SK-N-SH (cell line): ENCODE measurements around the gene GATAD2B. TPM values are rescaled to one million over a fixed set of nuclear protein-coding genes. Genes with fewer than 3 reads are reported as not detected.

ENCODE experiments used
- CTCF ChIA-PET: fragments of 300-600, 350-600 bp; formaldehyde crosslinking; extraction: SDS; loops from one replicate; lab custom pipeline; 2021; lab: Yijun Ruan, JAX
- POLR2A ChIA-PET: fragments of 350-600 bp; sonication (Branson Sonifier 250); formaldehyde crosslinking; extraction: SDS; loops from one replicate; lab custom pipeline; 2020; ENCODE audit warnings: antibody characterized with exemption, inconsistent platforms; lab: Yijun Ruan, JAX
- DNase-seq: peaks from one replicate; pipeline ENCODE4 v3.0.0; 2012
- H2AFZ ChIP-seq: fragments of 200-600 bp; sonication (generic); 2 replicates; pipeline ENCODE4 v1.8.1; 2016; ENCODE audit warnings: antibody characterized with exemption, mild to moderate bottlenecking, low read depth
- H3F3A ChIP-seq: fragments of 200-600 bp; sonication (generic); replicated peaks from 2 replicates; pipeline ENCODE3; 2016; ENCODE audit warnings: antibody characterized with exemption, mild to moderate bottlenecking; ENCODE audit not compliant: insufficient read depth
- H3K27ac ChIP-seq, 2 experiments: fragments of 200-500 bp in 1 of 2; fragments of 200-600 bp in 1 of 2; sonication (Bioruptor generic) in 1 of 2; sonication (generic), shearing (Covaris generic) in 1 of 2; 2 replicates each; pipeline versions ENCODE4 v1.5.1 to v1.6.1; 2014 to 2016; ENCODE audit warnings: low read depth in 2 of 2, inconsistent platforms in 1 of 2, low read length in 1 of 2, mild to moderate bottlenecking in 1 of 2, mixed read lengths in 1 of 2
- H3K27me3 ChIP-seq: fragments of 200-600 bp; sonication (generic), shearing (Covaris generic); 2 replicates; pipeline ENCODE4 v1.6.1; 2016; ENCODE audit warnings: mixed run types; ENCODE audit not compliant: insufficient read depth
- H3K36me3 ChIP-seq, 2 experiments: fragments of 200-500 bp in 1 of 2; fragments of 200-600 bp in 1 of 2; sonication (Bioruptor generic) in 1 of 2; sonication (generic) in 1 of 2; replicated peaks in 1 of 2; 2 replicates each; pipeline versions ENCODE3 to v1.5.1; 2014 to 2016; ENCODE audit warnings: low read length in 1 of 2, mild to moderate bottlenecking in 1 of 2; ENCODE audit not compliant: insufficient read depth in 2 of 2, control insufficient read depth in 1 of 2
- H3K4me1 ChIP-seq, 2 experiments: fragments of 200-500 bp in 1 of 2; fragments of 200-600 bp in 1 of 2; sonication (Bioruptor generic) in 1 of 2; sonication (generic), shearing (Covaris generic) in 1 of 2; 2 replicates each; pipeline versions ENCODE4 v1.5.1 to v1.6.1; 2014 to 2016; ENCODE audit warnings: low read depth in 1 of 2, low read length in 1 of 2, mixed run types in 1 of 2; ENCODE audit not compliant: insufficient read depth in 2 of 2, control insufficient read depth in 1 of 2
- H3K4me2 ChIP-seq: fragments of 200-600 bp; sonication (generic), shearing (Covaris generic); 2 replicates; pipeline ENCODE4 v1.6.1; 2017; ENCODE audit warnings: mixed run types
- H3K4me3 ChIP-seq, 2 experiments: fragments of 200-500 bp in 1 of 2; fragments of 200-600 bp in 1 of 2; sonication (Bioruptor generic) in 1 of 2; sonication (generic), shearing (Covaris generic) in 1 of 2; 2 replicates each; pipeline versions ENCODE4 v1.5.1 to v1.8.1; 2014 to 2016; ENCODE audit warnings: low read depth in 2 of 2, inconsistent platforms in 1 of 2, low read length in 1 of 2, mild to moderate bottlenecking in 1 of 2, mixed read lengths in 1 of 2, moderate library complexity in 1 of 2
- H3K79me2 ChIP-seq: fragments of 200-600 bp; sonication (generic); 2 replicates; pipeline ENCODE4 v1.8.1; 2017; ENCODE audit warnings: mild to moderate bottlenecking; ENCODE audit not compliant: insufficient read depth
- H3K9ac ChIP-seq: fragments of 200-600 bp; sonication (generic); 2 replicates; pipeline ENCODE4 v1.6.1; 2017; ENCODE audit warnings: mixed run types
- H3K9me2 ChIP-seq: fragments of 200-600 bp; sonication (generic); 2 replicates; pipeline ENCODE4 v1.6.1; 2017; ENCODE audit warnings: mixed run types
- H3K9me3 ChIP-seq: fragments of 200-600 bp; sonication (generic); 2 replicates; pipeline ENCODE4 v1.6.1; 2017; ENCODE audit warnings: mixed run types, mild to moderate bottlenecking, moderate library complexity
- H4K20me1 ChIP-seq: fragments of 200-600 bp; sonication (generic); 2 replicates; pipeline ENCODE4 v1.6.1; 2017; ENCODE audit warnings: mild to moderate bottlenecking, mixed run types; ENCODE audit not compliant: insufficient read depth
- FOSL2 ChIP-seq: IDR thresholded peaks from 2 replicates; pipeline ENCODE4 v1.4.0; 2012; ENCODE audit warnings: low read depth, mild to moderate bottlenecking, moderate library complexity, borderline replicate concordance
- GATA2 ChIP-seq: sonication (generic); formaldehyde crosslinking; IDR thresholded peaks from 2 replicates; pipeline ENCODE4 v1.5.0; 2020; ENCODE audit warnings: mild to moderate bottlenecking, missing genetic modification reagents
- MXI1 ChIP-seq: IDR thresholded peaks from 2 replicates; pipeline ENCODE4 v1.6.1; 2012; ENCODE audit warnings: mild to moderate bottlenecking, low read depth, low read length, improper control_type of control experiment
- POLR2AphosphoS5 ChIP-seq: IDR thresholded peaks from 2 replicates; pipeline ENCODE4 v1.6.1; 2012; ENCODE audit warnings: low read depth, low read length
- RAD21 ChIP-seq: IDR thresholded peaks from 2 replicates; pipeline ENCODE4 v1.6.1; 2012; ENCODE audit warnings: mild to moderate bottlenecking, low read length
- WGBS: methylation state at CpG from one replicate; pipeline ENCODE4 v1.1.6; 2017; ENCODE audit warnings: low lambda C conversion rate; 5-methylcytosine and 5-hydroxymethylcytosine counted together
- polyA plus RNA-seq, 3 experiments: library from polyadenylated mRNA; depleted of rRNA; stranded (reverse); fragments of >200 nt; gene quantifications; 2 replicates each; pipeline ENCODE4 v1.2.3, GENCODE V29; 2012
- TF ChIP-seq, protein P1 (sequence below): IDR thresholded peaks from 2 replicates; pipeline ENCODE4 v1.4.0; 2012; ENCODE audit warnings: low read depth, borderline replicate concordance
- TF ChIP-seq, protein P2 (sequence below): fragments of 150-350 bp; IDR thresholded peaks from 2 replicates; pipeline ENCODE4 v1.6.1; 2017; ENCODE audit warnings: antibody characterized with exemption, low read length, low read depth, borderline replicate concordance

GATAD2B gene
- polyA plus RNA-seq, 1 of the 3 experiments (the other 2 are of a cell fraction) = 2.8 TPM

DNA sequence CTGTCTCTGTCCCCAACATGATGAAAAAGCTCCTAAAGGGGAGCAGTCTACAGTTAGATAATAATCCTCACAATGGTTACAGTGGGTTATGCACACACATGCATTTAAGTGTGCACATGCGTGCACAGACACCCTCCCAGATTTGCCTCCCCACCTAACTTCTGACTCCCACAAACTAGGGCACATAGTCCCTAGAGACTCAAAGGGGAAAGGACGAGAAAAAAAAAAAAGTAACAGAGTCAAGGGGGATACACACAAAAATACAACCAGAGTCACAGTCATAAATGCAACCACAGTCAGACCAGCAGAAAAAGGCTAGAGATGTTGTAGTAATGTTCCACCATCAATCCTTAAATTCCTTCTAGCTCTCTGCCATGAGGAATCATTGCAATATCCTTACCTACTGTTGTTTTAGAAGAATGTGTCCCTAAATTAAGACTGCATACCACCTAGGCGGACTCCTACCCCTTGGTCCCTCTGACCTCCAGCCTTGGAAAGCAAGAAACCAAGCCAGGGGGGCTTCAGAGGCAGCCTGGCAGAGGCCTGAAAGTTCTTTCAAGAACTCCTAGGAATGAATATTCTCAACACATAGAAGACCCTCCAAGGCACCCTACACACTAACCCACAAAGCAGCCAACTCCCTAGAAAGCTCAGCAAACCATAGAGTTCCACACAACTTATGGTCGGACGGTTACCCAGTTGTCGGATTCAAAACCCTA, 34.4 kb upstream of the GATAD2B start:
- no peaks in the 10 kb centered on the region for H3K27me3 ChIP-seq
- H3K4me2 ChIP-seq = peak overlapping the region; percentile 82
- POLR2A ChIA-PET = interaction anchor here (1.2 to 4.4 kb wide), 3 partner anchors 10 to 11 kb away, joined by 6 to 32 read pairs (median 6); partner anchors contain the start of genes CREB3L4 and DENND4B
- no peaks in the 10 kb centered on the region for H3K9me3 ChIP-seq
- DNase-seq = no peak
- H3K27ac ChIP-seq = peak overlapping the region; percentile 88 to 96; a peak in 3 of 4 replicates
- no peaks in the 10 kb centered on the region for H3K9me2 ChIP-seq
- H3F3A ChIP-seq = peaks cover 15% of the 10 kb centered on the region
- WGBS = 33% methylated on average over 6 of the region's 6 CpGs
- TF ChIP-seq, protein P1, sequence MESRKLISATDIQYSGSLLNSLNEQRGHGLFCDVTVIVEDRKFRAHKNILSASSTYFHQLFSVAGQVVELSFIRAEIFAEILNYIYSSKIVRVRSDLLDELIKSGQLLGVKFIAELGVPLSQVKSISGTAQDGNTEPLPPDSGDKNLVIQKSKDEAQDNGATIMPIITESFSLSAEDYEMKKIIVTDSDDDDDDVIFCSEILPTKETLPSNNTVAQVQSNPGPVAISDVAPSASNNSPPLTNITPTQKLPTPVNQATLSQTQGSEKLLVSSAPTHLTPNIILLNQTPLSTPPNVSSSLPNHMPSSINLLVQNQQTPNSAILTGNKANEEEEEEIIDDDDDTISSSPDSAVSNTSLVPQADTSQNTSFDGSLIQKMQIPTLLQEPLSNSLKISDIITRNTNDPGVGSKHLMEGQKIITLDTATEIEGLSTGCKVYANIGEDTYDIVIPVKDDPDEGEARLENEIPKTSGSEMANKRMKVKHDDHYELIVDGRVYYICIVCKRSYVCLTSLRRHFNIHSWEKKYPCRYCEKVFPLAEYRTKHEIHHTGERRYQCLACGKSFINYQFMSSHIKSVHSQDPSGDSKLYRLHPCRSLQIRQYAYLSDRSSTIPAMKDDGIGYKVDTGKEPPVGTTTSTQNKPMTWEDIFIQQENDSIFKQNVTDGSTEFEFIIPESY = no peak
- TF ChIP-seq MXI1 = no peak
- peaks cover 75% of the 10 kb centered on the region for H3K79me2 ChIP-seq
- peaks cover 5 to 48% of the 10 kb centered on the region in 2 experiments; a peak in 3 of 4 replicates for H3K4me1 ChIP-seq
- peak overlapping the region; percentile 94 for H3K9ac ChIP-seq
- peaks cover 12 to 39% of the 10 kb centered on the region in 2 experiments for H3K36me3 ChIP-seq
- peak overlapping the region; percentile 69 to 95 for H3K4me3 ChIP-seq
- peaks cover 41% of the 10 kb centered on the region for H4K20me1 ChIP-seq
- CTCF ChIA-PET = interaction anchor here (1.1 to 8.6 kb wide), 7 partner anchors 9 to 162 kb away, joined by 3 to 51 read pairs (median 4); partner anchors contain the start of genes CREB3L4, DENND4B and RAB13
- H2AFZ ChIP-seq = no peak overlapping the region; the same call in 1 of the 2 replicates

DNA sequence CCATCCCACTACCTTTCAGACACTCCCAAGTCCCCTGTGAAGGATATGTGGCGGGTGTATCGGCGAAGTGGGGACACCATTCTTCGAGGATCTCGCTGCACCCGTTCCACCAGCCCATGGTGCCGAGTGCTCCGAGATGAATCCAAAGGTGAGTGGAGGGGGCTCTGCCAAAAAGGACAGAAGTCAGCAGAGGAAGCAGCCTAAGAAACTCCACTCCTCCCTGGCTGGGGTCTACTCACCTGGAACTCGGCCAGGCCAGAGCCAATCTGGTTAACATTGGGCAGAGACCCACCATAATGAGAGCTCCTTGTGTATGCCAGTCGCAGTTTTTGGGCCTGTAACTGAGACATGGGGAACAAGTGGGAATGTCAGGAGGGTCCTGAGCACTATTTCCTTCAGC, 32.1 kb upstream of the GATAD2B start:
- TF ChIP-seq, protein P2, sequence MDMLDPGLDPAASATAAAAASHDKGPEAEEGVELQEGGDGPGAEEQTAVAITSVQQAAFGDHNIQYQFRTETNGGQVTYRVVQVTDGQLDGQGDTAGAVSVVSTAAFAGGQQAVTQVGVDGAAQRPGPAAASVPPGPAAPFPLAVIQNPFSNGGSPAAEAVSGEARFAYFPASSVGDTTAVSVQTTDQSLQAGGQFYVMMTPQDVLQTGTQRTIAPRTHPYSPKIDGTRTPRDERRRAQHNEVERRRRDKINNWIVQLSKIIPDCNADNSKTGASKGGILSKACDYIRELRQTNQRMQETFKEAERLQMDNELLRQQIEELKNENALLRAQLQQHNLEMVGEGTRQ = no peak
- no peak for TF ChIP-seq POLR2AphosphoS5
- no peak for TF ChIP-seq FOSL2
- no peak for TF ChIP-seq RAD21
- no peak for TF ChIP-seq GATA2
- Histone ChIP-seq H3K27me3 (no peaks in the 10 kb centered on the region), H3K36me3 (peaks cover 9 to 48% of the 10 kb centered on the region in 2 experiments), H3K4me3 (no peak overlapping the region), H3K79me2 (peaks cover 60% of the 10 kb centered on the region), H3K9me3 (no peaks in the 10 kb centered on the region), H3K9me2 (no peaks in the 10 kb centered on the region), H3K9ac (no peak overlapping the region), H3K4me2 (no peak overlapping the region), H4K20me1 (peaks cover 41% of the 10 kb centered on the region), H3K4me1 (peaks cover 5 to 39% of the 10 kb centered on the region in 2 experiments; a peak in 3 of 4 replicates), H2AFZ (no peak overlapping the region), H3F3A (peaks cover 10% of the 10 kb centered on the region), H3K27ac (no peak overlapping the region)
- ChIA-PET CTCF (interaction anchor here (1.0 to 5.9 kb wide), 6 partner anchors 9 to 134 kb away, joined by 3 to 51 read pairs (median 5); partner anchors contain the start of genes CREB3L4, DENND4B and RAB13), POLR2A (interaction anchor here (0.9 to 1.0 kb wide), 2 partner anchors 8 to 13 kb away, joined by 3 read pairs; partner anchors contain the start of genes CREB3L4 and DENND4B)
- WGBS = 94% methylated on average over 9 of the region's 10 CpGs
- no peak for DNase-seq
